ENCODE data around the gene DPH3. TPM values are rescaled to one million over a fixed set of nuclear protein-coding genes. Genes with fewer than 3 reads are reported as not detected.

The DPH3 gene
- total and polyA plus RNA-seq, 10 of the 15 experiments (the other 5 are each of a cell fraction or from before 2014, with no cell fraction given), result 10.8 to 71.8 (median 23.4) TPM

- TF ChIP-seq POLR2AphosphoS5 (IDR thresholded peaks at IDR 0.05; ENCODE audit: low read length), result peak; percentile 54; the same call in 1 of the 2 replicates
Observed at GRCh38 chr3:16288664-16289063, 23.9 kb upstream of the DPH3 start (continued).

GRCh38 chr3:16286751-16287543 lies 22.2 kb upstream of the DPH3 start:
- no TSS peak for BruUV-seq (replicated peaks)
- peak overlapping the region; percentile 22 for H3K27ac ChIP-seq (ENCODE audit: control insufficient read depth, insufficient read depth)

More at GRCh38 chr3:16286751-16287543, 22.2 kb upstream of the DPH3 start:
- Histone ChIP-seq H3K4me2 (ENCODE audit: control insufficient read depth, insufficient read depth) (no peak overlapping the region), H4K20me1 (ENCODE audit: control insufficient read depth, insufficient read depth) (no peaks in the 10 kb centered on the region; the same call in 1 of the 2 replicates), H3K36me3 (ENCODE audit: control insufficient read depth in 2 of 2, insufficient read depth in 2 of 2, low read length in 1 of 2) (peaks cover 3 to 8% of the 10 kb centered on the region in 2 experiments; a peak in 3 of 4 replicates), H3K4me1 (ENCODE audit: control insufficient read depth, insufficient read depth, low read length) (peaks cover 10% of the 10 kb centered on the region), H3K9me3 (replicated peaks; ENCODE audit: control insufficient read depth, insufficient read depth, low read length) (peaks cover 2% of the 10 kb centered on the region; the same call in 2 of the 3 replicates), H3K79me2 (ENCODE audit: control insufficient read depth, insufficient read depth, low read length) (peaks cover 3% of the 10 kb centered on the region), H3K9ac (ENCODE audit: control insufficient read depth, insufficient read depth, low read length) (no peak overlapping the region), H3K27me3 (replicated peaks in 1 of 2; ENCODE audit: control insufficient read depth in 2 of 2, insufficient read depth in 2 of 2, low read length in 1 of 2) (no peaks in the 10 kb centered on the region), H3K4me3 (no peak overlapping the region), H2AFZ (ENCODE audit: control insufficient read depth, low read depth, low read length) (no peak overlapping the region)
- in situ Hi-C loops (cut with MboI) (loop anchor here (5.0 to 25.0 kb wide), 4 partner anchors 265 to 925 kb away; no protein-coding TSS in a partner anchor), intact Hi-C loops (cut with micrococcal nuclease; ENCODE audit: unreplicated experiment) (no loop called here)
- ChIA-PET RAD21 (ENCODE audit: unreplicated experiment) (interaction anchor here (1.1 to 2.5 kb wide), 8 partner anchors 13 to 264 kb away, joined by 3 to 15 read pairs (median 6); partner anchors contain the start of genes DPH3 and OXNAD1), CTCF (interaction anchor here (1.0 to 3.3 kb wide), 8 partner anchors 8 to 264 kb away, joined by 3 to 16 read pairs (median 5); no protein-coding TSS in a partner anchor), SMC1A (ENCODE audit: uncharacterized antibody, unreplicated experiment) (interaction anchor here (0.9 to 3.1 kb wide), 9 partner anchors 8 to 619 kb away, joined by 3 to 21 read pairs (median 6); partner anchors contain the start of genes DPH3 and OXNAD1), POLR2A (interaction anchor here (0.5 kb wide), 1 partner anchor 14 kb away, joined by 5 read pairs; no protein-coding TSS in a partner anchor)
- no peak for DNase-seq (ENCODE audit: low read depth, low spot score)
- FAIRE-seq, result no peak
- peak; percentile 7; the same call in 2 of the 3 replicates for ATAC-seq
- 81% methylated on average over 6 of the region's 6 CpGs for whole genome bisulfite sequencing (ENCODE audit: insufficient coverage, insufficient replicate concordance, low lambda C conversion rate, missing lambda C conversion rate)
- no peak for TF ChIP-seq CREB1 (IDR thresholded peaks at IDR 0.05; ENCODE audit: low read depth)
- TF ChIP-seq ATF7 (IDR thresholded peaks at IDR 0.05; ENCODE audit: low read depth), result peak; percentile 64
- TF ChIP-seq MAX (IDR thresholded peaks at IDR 0.05; ENCODE audit: low read depth, low read length), result no peak
- no peak for TF ChIP-seq CREM (IDR thresholded peaks at IDR 0.05; ENCODE audit: low read depth)
- no peak for TF ChIP-seq SREBF2 (IDR thresholded peaks at IDR 0.05; ENCODE audit: low read length)
- TF ChIP-seq ZBED1 (IDR thresholded peaks at IDR 0.05; ENCODE audit: borderline replicate concordance), result no peak
- no peak for TF ChIP-seq BCL3 (IDR thresholded peaks at IDR 0.05; ENCODE audit: borderline replicate concordance, insufficient read depth, low read depth, low read length, poor library complexity, severe bottlenecking)
- TF ChIP-seq ZNF274 (IDR thresholded peaks at IDR 0.05; ENCODE audit: insufficient read depth, insufficient read length), result no peak
- no peak for TF ChIP-seq KDM1A (IDR thresholded peaks at IDR 0.05; ENCODE audit: borderline replicate concordance)

Measured in GM12878 (cell line).